Measurements from ENCODE around the gene RPH3AL. TPM values are rescaled to one million over a fixed set of nuclear protein-coding genes. Genes with fewer than 3 reads are reported as not detected.
"Not testable (repeated sequence)": the region's sequence is repeated elsewhere in the genome, so short reads cannot be mapped to it uniquely, and the experiment has no call there.

RPH3AL gene
- total and polyA plus RNA-seq, 8 donors: 8.9 to 57.1 (median 11.0) TPM

DNA sequence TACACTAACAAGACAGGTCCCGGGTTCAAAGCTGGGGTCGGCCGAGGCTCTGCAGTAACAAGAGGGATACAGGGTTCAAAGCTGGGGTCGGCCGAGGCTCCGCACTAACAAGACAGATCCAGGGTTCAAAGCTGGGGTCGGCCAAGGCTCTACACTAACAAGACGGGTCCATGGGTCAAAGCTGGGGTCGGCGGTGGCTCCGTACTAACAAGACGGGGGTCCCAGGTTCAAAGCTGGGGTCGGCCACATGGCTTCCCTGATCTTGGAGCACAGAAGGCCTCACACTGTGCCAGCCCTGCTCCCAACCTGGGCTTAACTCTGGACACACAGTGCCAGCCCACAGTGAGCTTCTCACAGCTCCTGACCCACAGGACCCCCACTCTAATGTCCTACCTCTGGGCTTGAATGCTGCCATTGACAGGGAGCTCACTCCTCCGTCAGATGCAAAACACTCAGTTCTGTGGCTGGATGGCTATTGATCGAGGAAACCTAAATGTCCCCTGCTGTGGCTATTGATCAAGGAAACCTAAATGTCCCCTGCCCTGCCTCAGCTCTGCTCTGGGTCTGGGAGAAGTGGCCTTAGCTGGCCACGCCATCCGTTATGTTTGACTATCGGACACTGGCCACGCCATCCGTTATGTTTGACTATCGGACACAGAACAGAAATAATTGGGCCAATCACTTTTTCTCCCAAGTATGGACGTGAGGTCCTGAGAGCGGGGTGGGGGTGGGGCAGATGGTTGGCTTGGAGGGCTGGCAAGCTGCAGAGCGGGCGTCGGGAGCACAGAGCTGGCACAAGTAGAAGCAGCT, 116.6 kb downstream of the RPH3AL start:
- intact Hi-C loops (cut with DNase I): no loop called here
- Histone ChIP-seq H3K27ac (no peak overlapping the region), H3K27me3 (no peaks in the 10 kb centered on the region), H3K36me3 (no peaks in the 10 kb centered on the region), H3K4me3 (no peak overlapping the region), H3K4me1 (peaks cover 0 to 15% of the 10 kb centered on the region in 2 donors), H3K9me3 (no peaks in the 10 kb centered on the region)
- no peak for ATAC-seq
- peak in 2 of 4 donors; percentile 3 to 27 for DNase-seq
- TF ChIP-seq, protein P1, sequence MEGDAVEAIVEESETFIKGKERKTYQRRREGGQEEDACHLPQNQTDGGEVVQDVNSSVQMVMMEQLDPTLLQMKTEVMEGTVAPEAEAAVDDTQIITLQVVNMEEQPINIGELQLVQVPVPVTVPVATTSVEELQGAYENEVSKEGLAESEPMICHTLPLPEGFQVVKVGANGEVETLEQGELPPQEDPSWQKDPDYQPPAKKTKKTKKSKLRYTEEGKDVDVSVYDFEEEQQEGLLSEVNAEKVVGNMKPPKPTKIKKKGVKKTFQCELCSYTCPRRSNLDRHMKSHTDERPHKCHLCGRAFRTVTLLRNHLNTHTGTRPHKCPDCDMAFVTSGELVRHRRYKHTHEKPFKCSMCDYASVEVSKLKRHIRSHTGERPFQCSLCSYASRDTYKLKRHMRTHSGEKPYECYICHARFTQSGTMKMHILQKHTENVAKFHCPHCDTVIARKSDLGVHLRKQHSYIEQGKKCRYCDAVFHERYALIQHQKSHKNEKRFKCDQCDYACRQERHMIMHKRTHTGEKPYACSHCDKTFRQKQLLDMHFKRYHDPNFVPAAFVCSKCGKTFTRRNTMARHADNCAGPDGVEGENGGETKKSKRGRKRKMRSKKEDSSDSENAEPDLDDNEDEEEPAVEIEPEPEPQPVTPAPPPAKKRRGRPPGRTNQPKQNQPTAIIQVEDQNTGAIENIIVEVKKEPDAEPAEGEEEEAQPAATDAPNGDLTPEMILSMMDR (IDR thresholded peaks at IDR 0.05): no peak

DNA sequence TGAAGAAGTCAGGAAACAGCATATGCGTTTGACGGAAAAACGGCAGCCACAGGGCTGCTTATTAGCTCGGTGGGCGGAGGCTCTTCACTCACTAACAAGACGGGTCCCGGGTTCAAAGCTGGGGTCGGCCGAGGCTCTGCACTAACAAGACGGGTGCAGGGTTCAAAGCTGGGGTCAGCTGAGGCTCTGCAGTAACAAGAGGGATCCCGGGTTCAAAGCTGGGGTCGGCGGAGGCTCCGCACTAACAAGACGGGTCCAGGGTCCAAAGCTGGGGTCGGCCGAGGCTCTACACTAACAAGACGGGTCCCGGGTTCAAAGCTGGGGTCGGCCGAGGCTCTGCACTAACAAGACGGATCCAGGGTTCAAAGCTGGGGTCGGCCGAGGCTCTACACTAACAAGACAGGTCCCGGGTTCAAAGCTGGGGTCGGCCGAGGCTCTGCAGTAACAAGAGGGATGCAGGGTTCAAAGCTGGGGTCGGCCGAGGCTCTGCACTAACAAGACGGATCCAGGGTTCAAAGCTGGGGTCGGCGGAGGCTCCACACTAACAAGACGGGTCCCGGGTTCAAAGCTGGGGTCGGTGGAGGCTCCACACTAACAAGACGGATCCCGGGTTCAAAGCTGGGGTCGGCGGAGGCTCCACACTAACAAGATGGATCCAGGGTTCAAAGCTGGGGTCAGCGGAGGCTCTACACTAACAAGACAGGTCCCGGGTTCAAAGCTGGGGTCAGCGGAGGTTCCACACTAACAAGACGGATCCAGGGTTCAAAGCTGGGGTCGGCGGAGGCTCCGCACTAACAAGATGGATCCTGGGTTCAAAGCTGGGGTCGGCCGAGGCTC, 117.4 kb downstream of the RPH3AL start:
- H3K9me3 ChIP-seq; H3K36me3 ChIP-seq; H3K27ac ChIP-seq; H3K4me3 ChIP-seq; ATAC-seq; H3K27me3 ChIP-seq; intact Hi-C loops (cut with DNase I): not testable (repeated sequence)
- H3K4me1 ChIP-seq: peaks cover 0 to 15% of the 10 kb centered on the region in 2 donors
- peak in 1 of 4 donors; percentile 14 for DNase-seq

DNA sequence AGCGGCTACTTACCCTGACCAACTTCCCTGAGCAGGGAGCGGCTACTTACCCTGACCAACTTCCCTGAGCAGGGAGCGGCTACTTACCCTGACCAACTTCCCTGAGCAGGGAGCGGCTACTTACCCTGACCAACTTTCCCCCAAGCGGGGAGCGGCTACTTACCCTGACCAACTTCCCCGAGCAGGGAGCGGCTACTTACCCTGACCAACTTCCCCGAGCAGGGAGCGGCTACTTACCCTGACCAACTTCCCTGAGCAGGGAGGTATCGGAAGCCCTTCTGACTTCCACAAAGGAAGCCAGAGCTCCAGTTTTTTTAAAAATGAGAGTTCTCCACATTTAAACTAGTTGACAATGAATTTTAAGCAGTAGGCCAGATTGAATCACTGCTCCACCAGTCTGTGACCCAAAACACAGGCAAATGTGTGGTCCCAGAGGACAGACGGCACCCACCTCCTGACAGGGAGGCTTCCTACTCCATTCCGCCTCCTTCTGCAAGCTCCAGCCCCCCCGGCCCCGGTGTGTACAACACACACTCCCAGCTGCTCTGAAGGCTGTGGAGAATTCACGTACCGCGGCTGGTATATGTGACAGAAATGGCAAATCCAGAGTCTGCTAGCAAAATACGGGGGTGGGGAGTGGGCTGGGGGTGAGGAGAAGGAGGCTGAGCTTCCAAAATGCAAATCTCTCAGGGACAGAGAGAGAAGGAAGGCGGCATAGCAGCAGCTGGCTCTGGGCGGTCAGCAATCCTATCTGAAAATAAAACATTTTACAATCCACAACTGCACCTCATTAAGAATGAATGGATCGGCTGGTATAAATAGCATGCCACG, 118.2 kb downstream of the RPH3AL start:
- peak overlapping the region in 1 of 2 donors; percentile 70 for H3K27ac ChIP-seq
- H3K27me3 ChIP-seq; ATAC-seq; H3K9me3 ChIP-seq; H3K36me3 ChIP-seq; intact Hi-C loops (cut with DNase I); H3K4me3 ChIP-seq: not testable (repeated sequence)
- peaks cover 0 to 18% of the 10 kb centered on the region in 2 donors for H3K4me1 ChIP-seq
- peak in 1 of 4 donors; percentile 27 for DNase-seq

DNA sequence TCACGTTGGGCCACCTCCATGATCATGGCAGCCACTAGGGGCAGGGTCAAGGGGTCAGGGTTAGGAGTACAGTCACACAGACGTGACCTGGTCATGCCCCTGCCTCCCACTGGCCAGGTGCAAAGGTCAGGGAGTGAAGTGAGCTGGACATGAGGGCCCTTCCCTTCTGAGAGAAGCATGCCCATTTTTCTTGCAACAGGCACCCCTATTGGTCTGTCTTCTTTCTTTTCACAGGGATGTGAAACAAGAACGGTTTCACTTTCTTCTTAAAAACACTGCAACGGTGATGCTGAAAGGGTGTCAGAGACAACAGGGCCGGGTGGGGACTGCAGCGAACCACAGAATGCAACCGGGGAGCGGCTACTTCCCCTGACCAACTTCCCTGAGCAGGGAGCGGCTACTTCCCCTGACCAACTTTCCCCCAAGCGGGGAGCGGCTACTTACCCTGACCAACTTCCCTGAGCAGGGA, 119.1 kb downstream of the RPH3AL start:
- Histone ChIP-seq H3K4me3 (no peak overlapping the region), H3K27ac (peak overlapping the region in 1 of 2 donors; percentile 63), H3K9me3 (no peaks in the 10 kb centered on the region), H3K4me1 (peaks cover 0 to 22% of the 10 kb centered on the region in 2 donors), H3K36me3 (no peaks in the 10 kb centered on the region), H3K27me3 (no peaks in the 10 kb centered on the region)
- peak in 1 of 4 donors; percentile 31 for DNase-seq
- TF ChIP-seq, protein P1 (IDR thresholded peaks at IDR 0.05): no peak
- no peak for ATAC-seq
- intact Hi-C loops (cut with DNase I): no loop called here

- Histone ChIP-seq H3K36me3 (no peaks in the 10 kb centered on the region), H3K27ac (no peak overlapping the region), H3K4me1 (peaks cover 0 to 22% of the 10 kb centered on the region in 2 donors), H3K4me3 (no peak overlapping the region), H3K27me3 (no peaks in the 10 kb centered on the region), H3K9me3 (no peaks in the 10 kb centered on the region)
- no peak for ATAC-seq
- TF ChIP-seq, protein P1 (IDR thresholded peaks at IDR 0.05): no peak
- intact Hi-C loops (cut with DNase I): no loop called here
- peak in 1 of 4 donors; percentile 8 for DNase-seq
Measured at GRCh38 chr17:231966-232807, 120.4 kb downstream of the RPH3AL start.

All from left lung (tissue), 10 donors.